Activated CD4-positive, CD25-positive, alpha-beta regulatory T cell (primary cell): Measurements from ENCODE around the gene CLPTM1L.
A peak's percentile ranks its signal among the peaks of the same experiment; 100 is the strongest.

Source experiments
- DNase-seq, 4 experiments: peaks; one replicate each; lab custom pipeline; 2025; lab: John Stamatoyannopoulos, UW

The CLPTM1L gene, protein sequence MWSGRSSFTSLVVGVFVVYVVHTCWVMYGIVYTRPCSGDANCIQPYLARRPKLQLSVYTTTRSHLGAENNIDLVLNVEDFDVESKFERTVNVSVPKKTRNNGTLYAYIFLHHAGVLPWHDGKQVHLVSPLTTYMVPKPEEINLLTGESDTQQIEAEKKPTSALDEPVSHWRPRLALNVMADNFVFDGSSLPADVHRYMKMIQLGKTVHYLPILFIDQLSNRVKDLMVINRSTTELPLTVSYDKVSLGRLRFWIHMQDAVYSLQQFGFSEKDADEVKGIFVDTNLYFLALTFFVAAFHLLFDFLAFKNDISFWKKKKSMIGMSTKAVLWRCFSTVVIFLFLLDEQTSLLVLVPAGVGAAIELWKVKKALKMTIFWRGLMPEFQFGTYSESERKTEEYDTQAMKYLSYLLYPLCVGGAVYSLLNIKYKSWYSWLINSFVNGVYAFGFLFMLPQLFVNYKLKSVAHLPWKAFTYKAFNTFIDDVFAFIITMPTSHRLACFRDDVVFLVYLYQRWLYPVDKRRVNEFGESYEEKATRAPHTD

DNA sequence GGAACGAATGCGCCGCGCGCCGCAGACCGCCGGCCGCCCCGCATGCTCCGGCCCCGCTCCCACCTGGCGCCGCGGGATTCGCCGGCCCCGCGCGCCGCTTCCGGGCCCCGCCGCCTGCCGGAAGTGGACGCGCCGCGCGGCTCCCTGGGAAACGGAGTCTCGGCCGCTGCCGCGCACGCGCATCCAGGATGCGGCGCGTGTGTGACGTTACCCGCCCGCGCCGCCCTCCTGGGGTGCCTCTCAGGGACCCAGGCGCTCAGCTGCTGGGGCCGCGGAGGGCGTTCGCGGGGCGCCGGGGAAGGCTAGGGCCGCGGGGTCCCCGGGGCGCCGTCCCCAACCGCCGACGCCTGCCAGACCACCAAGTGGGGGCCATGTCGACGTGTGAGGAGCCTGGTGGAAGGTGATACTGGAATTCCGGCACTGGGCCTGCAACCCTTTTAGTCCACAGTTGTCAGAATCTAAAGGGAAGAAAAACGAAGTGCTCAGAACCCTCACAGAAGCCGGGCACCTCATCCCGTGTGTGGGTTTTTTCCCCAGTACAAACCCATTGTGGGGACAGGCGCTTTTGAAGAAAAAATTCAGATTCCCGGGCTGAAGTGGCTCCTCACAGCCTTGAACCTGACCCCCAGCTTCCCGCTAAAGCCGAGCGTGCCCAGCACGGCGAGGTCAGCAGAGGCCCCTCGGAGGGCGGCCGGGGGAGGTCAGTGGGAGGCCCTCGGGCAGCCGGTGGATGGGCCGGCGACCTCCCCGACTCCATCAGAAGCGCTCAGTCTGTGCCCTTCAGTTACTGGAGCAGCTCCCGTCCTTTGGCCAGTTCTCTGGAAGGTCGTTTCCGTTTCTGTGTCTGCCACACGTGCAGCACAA, at the start of gene CLPTM1L:
Gene CLPTM1L (minus strand): TSS at position 125 of the 864 bp plus-strand sequence. CDS start 258 bp downstream, outside the sequence.
- peak; percentile 68 to 83 (median 76) for DNase-seq

DNA sequence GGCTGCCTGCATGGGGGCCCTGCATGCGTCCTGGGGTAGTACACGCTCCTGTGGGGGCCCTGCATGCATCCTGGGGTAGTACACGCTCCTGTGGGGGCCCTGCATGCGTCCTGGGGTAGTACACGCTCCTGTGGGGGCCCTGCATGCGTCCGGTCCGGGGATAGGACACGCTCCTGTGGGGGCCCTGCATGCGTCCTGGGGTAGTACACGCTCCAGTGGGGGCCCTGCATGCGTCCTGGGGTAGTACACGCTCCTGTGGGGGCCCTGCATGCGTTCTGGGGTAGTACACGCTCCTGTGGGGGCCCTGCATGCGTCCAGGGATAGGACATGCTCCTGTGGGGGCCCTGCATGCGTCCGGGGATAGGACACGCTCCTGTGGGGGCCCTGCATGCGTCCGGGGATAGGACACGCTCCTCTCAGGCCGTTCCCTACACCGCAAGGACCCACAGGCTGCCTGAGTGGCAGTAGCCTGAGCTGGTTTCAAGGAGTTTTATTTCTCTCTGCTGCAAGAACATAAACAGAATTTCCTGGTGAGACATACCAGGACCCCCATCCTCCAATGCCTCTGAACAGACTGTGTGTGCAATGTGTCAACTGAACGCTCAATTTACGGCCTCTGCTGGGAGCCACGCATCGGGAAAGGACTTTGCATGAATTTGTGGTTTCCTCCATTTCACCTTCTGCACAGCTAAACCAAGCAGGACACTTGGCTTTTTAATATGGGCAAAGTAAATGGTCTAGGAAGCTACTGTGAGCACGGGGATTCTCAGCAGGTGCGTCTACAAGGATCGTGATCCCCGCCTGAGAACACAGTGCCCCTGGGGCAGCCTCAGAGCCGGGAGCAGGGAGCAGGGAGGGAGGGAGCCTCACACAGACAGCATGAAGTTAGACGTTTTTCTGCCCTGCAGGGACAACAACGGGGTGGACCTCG, 48.9 kb upstream of the CLPTM1L start:
- no peak for DNase-seq

DNA sequence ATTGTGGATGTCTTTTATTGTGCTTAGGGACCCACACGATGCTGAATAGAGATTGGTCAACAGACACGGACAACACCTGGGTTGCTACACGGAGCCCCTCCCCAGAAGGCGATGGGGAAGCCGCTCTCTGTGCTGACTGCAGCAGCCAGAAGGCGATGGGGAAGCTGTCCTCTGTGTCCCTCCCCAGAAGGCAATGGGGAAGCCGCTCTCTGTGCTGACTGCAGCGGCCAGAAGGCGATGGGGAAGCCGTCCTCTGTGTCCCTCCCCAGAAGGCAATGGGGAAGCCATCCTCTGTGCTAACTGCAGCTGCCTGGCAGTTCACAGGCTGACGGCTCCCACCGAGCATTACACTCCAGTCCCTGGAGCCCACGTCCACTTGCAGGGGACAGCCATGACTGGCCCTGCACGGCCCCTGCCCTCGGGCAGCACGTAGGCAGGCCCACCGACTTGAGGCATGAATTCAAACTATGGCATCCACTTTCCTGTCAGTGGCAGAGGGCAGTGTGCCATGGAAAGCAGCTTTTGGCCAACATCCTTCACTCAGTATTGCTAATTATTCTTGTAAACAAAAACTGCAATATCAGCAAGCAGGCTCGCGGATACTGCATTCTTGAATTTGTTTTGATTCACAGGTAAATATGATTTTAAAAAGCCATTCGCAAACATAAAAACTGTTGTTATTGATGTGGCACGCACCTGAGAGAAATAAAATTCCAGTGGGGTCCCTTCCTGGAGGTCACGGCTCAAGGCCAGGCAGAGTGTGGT, 48.1 kb upstream of the CLPTM1L start:
- no peak for DNase-seq

DNA sequence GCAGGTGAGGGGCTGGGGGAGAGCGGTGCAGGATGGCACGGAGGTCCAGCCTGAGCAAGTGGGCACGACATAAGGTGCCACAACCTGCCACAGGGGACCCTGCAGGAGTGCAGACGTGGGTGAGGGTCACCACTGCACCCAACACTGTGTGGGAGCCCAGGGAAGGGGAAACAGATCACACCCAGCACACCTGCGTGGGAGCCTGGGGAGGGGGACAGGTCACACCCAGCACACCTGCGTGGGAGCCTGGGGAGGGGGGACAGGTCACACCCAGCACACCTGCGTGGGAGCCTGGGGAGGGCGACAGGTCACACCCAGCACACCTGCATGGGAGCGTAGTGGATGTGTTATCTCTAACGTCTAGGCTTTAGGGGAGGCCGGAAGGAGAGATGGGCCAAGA, 47.4 kb upstream of the CLPTM1L start:
- no peak for DNase-seq

DNA sequence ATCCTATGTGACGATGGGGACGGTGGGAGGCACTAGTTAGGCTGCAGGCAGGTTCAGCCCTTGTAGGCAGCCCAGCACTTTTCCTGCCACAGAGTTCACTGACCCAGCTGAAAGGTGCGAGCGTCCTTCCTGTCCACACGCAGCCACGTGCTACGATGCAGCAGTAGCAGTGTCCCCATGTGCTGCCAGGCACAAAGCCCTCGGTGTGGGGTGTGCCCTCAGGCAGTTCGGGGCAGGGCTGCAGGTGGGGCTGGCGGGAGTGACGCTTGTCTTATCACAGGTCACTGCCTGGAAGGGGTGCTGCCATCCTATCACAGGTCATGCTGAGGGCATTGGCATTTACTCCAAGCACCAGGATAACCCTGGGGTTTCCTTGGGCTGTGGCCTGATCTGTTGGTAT, 46.8 kb upstream of the CLPTM1L start:
- no peak for DNase-seq

DNA sequence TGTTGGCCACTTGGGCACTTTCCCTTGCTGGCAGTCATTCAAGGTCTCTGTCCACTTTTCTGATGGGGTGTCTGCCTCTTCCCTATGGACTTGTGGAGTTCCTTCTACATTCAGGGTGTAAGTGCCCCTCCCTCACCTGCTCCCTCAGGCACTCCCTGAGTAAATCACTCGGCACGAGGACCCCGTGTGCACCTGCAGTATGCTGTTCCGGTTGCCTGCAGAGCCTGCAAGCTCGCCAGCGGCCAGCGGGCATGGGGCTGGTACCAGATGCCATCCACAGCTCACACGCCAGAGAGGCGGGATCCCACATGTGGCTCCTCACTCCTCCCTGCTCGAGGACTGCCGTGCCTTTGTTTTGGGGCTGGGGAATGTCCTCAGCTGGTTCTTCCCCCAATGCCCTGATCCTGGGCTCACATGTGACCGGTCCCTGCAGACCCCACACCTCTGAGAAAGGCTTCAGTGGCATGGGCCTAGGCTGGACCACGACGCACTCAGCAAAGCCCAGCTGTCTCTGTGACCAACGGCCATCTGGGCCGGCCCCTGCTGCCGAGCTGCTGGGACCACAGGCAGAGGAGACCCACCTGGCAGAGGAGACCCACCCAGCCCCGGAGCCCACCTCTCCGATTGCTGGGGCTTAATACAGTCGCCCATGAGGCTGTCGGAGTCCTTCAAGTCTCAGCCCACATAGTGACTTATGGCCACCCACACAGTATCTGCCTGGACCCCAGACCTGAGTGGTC, 46.1 kb upstream of the CLPTM1L start:
- DNase-seq: no peak

DNA sequence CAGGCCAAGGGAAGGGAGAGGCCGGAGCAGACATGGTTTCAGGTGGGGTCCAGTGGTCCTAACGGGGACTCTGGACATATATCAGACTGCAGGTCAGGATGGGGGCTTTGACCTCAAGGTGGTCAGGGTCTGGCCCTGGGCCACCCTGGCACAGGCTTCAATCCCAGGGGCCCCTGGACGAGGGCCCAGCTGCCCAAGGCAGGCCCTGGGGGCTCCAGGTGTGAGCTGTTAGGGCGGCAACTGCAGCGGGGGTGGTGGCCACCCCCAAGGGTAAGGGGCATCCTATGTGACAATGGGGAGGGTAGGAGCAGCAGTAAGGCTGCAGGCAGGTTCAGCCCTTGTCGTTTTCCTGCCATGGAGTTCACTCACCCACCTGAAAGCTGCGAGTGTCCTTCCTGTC, 45.4 kb upstream of the CLPTM1L start:
- DNase-seq: no peak

DNA sequence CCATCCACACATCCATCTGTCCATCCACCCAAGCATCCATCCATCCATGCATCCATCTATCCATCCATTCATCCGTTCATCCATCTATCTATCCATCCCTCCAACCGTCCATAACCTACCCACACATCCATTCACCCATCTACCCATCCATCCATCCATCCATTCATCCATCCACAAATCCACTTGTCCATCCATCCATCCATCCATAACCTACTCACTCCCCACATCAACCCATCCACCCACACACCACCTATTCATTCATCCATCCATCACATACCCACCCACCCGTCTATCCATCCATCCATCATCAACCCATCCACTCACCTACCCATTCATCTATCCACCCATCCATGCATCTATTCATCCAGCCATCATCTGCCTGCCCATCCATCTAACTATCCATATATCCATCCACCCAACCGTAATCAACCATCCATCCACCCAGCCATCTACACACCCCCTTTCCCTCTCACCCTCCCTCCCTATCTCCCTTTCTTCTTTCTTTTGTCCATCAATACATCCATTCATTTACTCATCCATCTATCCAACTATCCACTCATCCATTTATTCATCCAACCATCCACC, 43.6 kb upstream of the CLPTM1L start:
- DNase-seq: no peak

DNA sequence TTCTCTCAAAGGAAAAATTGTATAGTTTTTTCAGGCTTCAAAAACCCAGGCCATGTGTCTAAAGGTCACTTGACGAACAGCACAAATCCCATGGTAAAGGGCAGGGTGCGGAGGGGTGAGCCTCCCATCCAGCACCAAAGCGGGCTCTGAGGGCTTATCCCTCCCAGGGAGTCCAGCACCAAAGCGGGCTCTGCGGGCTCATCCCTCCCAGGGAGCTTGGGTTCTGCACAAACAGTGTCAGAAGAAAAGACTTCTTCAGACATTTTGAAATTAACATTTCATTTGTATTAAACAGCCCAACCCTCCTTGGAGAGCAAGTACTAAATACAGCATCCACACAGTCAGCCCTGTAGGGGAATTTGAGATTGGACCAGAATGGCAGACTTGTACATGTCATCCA, 43.0 kb upstream of the CLPTM1L start:
- DNase-seq: no peak

DNA sequence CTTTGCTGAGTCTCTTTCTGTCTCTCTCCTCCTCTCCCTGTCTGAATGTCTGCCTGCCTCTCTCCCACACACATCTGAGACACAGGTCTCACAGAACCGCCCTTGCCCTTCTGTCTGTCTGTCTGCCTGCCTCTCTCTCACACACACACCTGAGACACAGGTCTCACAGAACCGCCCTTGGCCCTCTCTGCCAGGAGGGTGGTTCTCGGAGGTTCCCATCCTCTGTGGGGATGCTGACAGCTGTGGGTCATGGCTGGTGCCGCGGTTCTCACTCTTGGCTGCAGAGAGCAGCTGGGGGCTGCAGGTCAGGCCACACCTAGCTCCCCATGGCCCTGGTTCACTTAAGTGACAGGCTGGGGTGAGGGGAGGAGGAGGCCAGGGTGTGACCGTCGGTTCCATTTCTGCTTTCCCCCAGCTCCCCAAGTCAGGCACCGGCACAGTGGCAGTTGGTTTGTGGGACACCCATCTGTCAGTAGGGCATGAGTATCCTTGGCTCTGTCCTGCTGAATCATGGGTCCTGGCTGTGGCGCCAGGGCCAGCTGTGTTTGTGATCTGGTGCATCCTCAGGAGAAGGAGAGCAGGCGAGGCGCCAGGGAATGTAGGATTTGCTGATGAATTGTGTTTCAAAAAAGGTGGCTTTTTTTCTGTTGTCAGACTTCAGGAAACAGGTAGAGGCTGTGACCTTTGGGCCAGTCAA, 42.3 kb upstream of the CLPTM1L start:
- no peak for DNase-seq

DNA sequence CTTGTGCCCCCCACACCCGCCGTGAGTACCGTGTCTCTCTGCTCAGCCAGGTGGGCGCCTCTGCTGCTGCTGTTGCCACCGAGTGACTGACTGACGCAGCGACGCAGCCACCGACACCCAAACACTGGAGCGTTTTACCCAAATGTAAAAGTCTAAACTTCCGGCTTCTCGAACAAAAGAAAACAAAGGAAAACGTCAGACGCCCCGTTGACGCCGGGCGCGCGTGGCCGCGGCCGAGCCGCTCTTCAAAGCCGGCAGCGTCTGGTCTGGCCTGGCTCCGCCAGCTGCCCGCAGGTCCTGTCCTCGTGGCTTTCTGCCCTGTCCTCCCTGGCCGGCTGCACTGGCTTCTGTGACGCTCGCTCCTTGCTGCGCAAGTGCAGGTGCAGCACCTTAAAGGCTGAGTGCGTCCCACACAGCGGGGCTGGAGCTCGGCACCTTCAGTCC, 41.4 kb upstream of the CLPTM1L start:
- DNase-seq: peak; percentile 12 to 64 (median 52)

DNA sequence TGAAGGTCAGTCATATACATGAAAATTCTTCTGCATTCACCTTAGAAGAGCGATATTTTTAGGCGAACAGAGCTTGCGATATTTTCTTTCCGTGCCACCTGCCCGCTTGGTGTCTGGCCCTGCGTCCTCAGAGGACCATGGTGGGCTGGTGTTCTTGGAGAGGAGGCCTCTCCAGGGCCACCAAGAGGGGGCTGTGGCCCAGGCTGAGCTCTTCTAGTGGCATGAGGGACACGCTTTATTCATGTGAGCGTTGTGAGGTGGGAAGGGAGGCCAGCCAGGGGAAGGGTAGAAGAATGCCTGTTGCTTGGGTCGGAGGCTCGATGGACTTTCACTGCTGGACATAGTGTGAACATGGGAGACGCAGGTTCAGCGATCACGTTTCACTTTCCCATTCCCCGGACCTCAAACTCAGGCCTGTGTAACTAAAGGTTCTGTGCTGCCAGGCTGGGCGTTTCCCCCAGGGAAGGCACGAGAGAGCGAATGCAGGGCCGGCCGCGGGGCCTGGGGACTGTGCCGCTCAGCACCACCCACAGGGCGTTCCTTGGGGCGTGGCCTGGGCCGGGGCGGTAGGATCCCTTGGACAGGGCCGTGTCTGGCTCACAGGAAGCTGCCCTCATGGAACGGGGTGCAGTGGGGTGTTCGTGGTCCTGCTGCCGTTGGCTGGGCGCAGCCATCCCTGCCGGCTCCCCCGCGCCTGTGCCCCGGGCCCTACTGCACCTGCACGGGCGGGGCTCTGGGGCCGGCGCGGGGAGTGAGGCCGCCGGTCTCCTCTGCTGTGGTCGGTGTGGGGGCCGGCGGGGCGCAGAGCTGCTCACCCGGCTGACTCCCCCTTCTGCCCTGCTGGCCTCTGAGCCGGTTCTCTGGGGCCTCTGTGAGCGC, 40.7 kb upstream of the CLPTM1L start:
- peak; percentile 63 to 75 (median 68) for DNase-seq

DNA sequence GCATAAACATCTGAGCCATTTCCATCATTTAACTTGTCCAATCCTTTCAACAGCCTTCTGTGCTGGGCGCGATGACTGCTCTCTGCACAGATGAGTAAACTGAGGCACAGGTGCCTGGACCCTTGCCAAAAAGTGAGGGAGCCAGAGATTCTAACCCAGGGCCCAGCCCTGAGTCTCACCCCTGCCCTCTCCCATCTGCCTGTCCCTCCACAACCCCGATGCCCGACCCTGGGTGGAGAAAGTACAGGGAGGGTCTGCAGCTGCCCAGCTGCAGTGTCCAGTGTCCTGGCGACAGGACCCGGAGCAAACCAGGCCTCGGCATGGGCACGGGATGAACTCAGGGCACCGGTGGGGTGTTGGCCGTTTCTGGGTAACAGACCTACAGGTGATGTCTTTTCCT, 39.6 kb upstream of the CLPTM1L start:
- no peak for DNase-seq

DNA sequence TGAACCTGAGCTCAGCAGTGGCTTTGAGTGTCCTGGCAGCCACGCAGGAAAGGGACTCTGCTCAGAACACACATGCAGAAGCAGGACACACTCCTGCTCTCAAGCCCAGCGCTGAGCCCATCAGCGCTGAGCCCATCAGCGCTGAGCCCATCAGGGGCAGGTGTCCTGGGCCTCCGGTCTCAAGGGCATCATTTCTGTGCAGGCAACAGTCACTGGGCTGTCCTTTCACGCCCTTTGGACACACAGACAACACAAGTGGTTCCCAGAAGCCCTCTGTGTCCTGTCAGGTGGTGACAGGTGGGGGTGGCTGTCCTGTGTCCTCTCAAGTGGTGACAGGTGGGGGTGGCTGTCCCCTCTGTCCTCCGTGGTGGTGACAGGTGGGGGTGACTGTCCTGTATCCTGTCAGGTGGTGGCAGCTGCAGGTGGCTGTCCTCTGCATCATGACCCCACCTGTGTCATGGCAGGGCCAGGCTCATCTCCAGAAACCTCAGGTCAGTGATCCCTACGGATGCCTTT, 39.0 kb upstream of the CLPTM1L start:
- DNase-seq: no peak

DNA sequence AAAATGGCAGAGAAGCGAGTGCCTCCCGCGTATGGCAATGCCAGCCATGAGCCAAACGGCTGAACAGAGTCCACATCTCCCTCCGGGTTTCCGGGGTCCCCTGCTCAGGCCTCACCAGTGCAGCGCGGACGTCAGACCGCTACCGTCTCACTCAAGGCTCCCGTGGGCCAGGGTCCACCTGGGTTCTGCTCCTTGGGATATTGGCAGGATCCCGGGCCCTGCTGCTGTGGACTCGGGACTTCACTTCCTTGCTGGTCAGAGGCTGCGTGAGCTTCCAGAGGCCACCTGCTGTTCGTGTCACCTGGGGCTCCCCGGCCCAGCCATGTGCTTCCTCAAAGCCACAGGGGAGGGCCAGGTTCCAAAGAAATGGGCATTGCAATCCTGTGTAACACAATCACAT, 38.4 kb upstream of the CLPTM1L start:
- DNase-seq: no peak

DNA sequence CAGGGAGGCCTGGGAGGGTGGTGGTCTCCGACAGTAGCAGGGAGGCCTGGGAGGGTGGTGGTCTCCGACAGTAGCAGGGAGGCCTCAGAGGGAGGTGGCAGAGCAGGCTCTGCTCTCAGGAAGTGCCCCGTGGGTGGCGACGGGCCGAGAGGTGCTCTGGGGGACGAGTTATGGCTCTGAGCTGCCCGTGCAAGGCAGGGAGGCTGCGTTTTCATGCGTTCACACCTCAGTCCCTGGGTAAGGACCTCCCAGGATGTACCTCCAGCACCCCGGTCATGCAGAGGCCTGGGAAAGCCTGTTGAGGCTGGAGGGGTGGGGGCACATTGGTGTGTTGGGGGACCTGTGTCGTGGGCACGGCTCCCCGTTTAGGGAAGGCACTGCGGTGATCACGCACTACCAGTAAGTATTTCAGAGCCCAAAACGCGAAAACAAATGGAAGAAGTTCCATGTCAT, 37.4 kb upstream of the CLPTM1L start:
- no peak for DNase-seq

DNA sequence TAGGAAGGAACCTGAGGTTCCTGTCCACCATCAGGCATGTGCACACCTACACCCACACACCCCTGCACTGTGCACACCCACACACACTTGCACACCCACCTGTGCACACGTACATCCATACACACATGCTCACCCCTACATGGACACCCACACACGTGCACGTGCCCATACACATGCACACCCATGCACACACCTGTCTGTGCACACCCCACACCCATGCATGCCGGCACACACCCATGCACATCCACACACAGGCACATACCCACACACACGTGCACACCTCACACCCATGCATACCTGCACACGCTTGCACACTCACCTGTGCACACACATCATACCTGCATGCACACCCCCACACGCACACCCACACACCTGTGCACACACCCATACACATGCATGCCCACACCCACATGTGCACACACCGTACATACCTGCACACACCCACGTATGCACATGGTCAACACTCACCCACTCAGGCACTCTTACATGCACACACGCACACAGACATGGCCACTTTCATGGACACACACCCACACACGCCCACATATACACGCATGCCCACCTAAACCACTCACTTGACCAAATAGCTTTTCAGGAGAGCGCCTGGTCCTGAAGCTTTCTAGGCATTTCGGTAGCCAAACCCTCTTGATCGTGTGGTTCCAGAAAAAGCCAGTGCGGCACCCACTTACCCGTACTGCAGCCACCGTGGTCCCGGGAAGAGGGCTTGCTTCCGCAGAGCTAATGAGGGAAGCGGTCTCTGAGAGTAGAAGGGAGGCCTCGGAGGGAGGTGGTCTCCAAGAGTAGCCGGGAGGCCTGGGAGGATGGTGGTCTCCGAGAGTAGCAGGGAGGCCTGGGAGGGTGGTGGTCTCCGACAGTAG, 36.7 kb upstream of the CLPTM1L start:
- no peak for DNase-seq
